GM23338 (cell line): ENCODE data around the gene CRMP1.

Source experiments
- CREB1 ChIP-seq: fragments of 250-450 bp; sonication (Bioruptor Pico); IDR thresholded peaks from 2 replicates; pipeline ENCODE4 v1.5.0; 2020; ENCODE audit warnings: low read depth, mild to moderate bottlenecking, moderate library complexity
- JUNB ChIP-seq: IDR thresholded peaks from one replicate; pipeline ENCODE4 v1.6.1; 2016; ENCODE audit warnings: antibody characterized with exemption; ENCODE audit not compliant: unreplicated experiment
- POLR2AphosphoS5 ChIP-seq: IDR thresholded peaks from 2 replicates; pipeline ENCODE4 v1.6.1; 2016; ENCODE audit warnings: antibody characterized with exemption, low read depth
- TF ChIP-seq, protein P1 (sequence below), 2 experiments: fragments of 200-600 bp in 1 of 2; sonication (generic) in 1 of 2; conservative IDR thresholded peaks; 2 replicates each; pipeline versions ENCODE4 v1.5.1 to v1.6.1; 2016 to 2017; ENCODE audit warnings: antibody characterized with exemption in 2 of 2, low read depth in 2 of 2, mild to moderate bottlenecking in 2 of 2, moderate library complexity in 1 of 2
- TF ChIP-seq, protein P2 (sequence below): IDR thresholded peaks from one replicate; pipeline ENCODE4 v1.6.1; 2018; ENCODE audit warnings: antibody characterized with exemption; ENCODE audit not compliant: unreplicated experiment
- TF ChIP-seq, protein P3 (sequence below): IDR thresholded peaks from 2 replicates; pipeline ENCODE4 v1.6.1; 2016; ENCODE audit warnings: antibody characterized with exemption

DNA sequence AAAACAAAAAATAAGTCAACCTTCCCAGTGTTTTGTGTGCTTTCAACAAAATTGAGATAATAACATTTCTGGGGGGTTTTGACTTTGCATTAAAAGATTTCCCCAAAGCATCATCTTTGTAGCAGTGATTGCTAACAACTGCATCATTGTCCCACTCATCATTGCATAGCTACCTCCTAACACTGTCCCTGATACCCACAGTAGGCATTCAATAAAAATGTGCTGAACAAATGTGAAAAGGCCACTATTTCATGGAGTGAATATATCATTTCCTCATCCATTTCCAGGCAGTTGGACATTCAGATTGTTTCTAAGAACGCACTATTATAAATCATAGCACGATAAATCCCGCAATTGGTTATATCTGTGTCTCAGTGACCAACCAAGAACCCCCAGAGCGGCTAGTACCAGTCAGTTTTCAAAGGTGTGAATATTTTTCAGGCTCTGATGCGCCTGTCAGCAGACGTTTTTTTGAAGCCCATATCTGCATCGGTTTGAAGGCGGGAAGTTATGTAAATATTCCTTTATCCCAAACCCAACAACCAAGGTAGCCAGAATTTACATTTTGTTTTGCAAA lies 36.0 kb upstream of the CRMP1 start:
- TF ChIP-seq, protein P1, sequence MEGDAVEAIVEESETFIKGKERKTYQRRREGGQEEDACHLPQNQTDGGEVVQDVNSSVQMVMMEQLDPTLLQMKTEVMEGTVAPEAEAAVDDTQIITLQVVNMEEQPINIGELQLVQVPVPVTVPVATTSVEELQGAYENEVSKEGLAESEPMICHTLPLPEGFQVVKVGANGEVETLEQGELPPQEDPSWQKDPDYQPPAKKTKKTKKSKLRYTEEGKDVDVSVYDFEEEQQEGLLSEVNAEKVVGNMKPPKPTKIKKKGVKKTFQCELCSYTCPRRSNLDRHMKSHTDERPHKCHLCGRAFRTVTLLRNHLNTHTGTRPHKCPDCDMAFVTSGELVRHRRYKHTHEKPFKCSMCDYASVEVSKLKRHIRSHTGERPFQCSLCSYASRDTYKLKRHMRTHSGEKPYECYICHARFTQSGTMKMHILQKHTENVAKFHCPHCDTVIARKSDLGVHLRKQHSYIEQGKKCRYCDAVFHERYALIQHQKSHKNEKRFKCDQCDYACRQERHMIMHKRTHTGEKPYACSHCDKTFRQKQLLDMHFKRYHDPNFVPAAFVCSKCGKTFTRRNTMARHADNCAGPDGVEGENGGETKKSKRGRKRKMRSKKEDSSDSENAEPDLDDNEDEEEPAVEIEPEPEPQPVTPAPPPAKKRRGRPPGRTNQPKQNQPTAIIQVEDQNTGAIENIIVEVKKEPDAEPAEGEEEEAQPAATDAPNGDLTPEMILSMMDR (conservative IDR thresholded peaks at IDR 0.05; ENCODE audit: low read depth in 2 of 2): no peak
- TF ChIP-seq, protein P2, sequence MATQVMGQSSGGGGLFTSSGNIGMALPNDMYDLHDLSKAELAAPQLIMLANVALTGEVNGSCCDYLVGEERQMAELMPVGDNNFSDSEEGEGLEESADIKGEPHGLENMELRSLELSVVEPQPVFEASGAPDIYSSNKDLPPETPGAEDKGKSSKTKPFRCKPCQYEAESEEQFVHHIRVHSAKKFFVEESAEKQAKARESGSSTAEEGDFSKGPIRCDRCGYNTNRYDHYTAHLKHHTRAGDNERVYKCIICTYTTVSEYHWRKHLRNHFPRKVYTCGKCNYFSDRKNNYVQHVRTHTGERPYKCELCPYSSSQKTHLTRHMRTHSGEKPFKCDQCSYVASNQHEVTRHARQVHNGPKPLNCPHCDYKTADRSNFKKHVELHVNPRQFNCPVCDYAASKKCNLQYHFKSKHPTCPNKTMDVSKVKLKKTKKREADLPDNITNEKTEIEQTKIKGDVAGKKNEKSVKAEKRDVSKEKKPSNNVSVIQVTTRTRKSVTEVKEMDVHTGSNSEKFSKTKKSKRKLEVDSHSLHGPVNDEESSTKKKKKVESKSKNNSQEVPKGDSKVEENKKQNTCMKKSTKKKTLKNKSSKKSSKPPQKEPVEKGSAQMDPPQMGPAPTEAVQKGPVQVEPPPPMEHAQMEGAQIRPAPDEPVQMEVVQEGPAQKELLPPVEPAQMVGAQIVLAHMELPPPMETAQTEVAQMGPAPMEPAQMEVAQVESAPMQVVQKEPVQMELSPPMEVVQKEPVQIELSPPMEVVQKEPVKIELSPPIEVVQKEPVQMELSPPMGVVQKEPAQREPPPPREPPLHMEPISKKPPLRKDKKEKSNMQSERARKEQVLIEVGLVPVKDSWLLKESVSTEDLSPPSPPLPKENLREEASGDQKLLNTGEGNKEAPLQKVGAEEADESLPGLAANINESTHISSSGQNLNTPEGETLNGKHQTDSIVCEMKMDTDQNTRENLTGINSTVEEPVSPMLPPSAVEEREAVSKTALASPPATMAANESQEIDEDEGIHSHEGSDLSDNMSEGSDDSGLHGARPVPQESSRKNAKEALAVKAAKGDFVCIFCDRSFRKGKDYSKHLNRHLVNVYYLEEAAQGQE: no peak
- TF ChIP-seq POLR2AphosphoS5 (no peak), CREB1 (CRISPR knock-in tag) (no peak), JUNB (no peak)
- TF ChIP-seq, protein P3, sequence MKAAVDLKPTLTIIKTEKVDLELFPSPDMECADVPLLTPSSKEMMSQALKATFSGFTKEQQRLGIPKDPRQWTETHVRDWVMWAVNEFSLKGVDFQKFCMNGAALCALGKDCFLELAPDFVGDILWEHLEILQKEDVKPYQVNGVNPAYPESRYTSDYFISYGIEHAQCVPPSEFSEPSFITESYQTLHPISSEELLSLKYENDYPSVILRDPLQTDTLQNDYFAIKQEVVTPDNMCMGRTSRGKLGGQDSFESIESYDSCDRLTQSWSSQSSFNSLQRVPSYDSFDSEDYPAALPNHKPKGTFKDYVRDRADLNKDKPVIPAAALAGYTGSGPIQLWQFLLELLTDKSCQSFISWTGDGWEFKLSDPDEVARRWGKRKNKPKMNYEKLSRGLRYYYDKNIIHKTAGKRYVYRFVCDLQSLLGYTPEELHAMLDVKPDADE: no peak
